Stimulated activated CD4-positive, alpha-beta T cell treated with anti-CD3 and anti-CD28 coated beads, Interleukin-4, amount 100 ng/mL, for 48 hours (primary cell): ENCODE measurements around the gene CALHM1.
"Not testable (repeated sequence)": the region's sequence is repeated elsewhere in the genome, so short reads cannot be mapped to it uniquely, and the experiment has no call there.

Source experiments
- DNase-seq, 2 donors: peaks; one replicate each; pipeline ENCODE4 v3.0.0-alpha.2; 2020; ENCODE audit warnings: low read depth in 2 of 2

CALHM1 gene

DNA sequence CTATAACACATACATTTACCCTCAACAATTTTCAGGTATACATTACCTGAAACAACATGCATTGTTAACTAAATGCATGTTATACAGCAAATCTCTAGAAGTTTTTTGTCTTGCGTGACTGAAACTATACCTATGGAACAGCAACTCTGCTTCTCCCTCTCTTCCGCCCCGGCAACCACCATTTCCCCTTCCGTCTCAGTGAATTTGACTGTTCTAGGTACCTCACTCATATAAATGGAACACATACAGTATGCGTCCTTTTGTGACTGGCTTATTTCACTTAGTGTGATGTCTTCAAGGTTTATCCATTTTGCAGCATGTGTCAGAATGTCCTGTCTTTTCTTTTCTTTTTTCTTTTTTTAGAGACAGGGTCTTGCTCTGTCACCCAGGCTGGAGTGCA is 29.1 kb downstream of the CALHM1 start:
- no peak for DNase-seq

DNA sequence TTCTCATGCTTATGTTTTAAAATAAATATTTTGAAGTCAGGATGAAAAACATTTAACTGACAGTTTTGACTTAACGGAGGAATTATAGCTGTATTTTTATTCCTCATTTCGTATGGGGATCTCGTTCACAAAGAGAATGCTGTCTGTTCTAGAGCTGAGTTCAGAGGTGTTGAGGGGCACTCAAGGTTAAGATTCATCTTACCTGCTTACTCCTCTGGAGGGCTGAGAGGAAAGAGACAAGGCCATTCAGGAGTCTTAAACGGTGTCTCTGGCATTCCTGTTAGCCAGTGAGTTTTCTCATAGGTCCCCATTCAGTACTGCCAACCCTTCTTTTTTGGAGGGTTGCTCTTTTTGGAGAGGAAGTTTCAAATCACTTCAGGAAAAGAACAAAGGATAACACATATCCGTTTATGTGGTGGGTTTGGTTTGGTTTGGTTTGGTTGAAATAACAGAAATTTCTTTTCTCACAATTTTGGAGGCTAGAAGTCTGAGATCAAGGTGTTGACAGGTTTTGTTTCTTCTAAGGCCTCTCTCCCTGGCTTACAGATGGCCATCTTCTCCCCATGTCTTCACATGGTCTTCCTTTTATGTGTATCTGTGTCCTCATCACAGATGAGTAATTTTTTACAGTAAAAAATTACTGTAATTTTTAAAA is 29.6 kb downstream of the CALHM1 start:
- DNase-seq, result no peak

DNA sequence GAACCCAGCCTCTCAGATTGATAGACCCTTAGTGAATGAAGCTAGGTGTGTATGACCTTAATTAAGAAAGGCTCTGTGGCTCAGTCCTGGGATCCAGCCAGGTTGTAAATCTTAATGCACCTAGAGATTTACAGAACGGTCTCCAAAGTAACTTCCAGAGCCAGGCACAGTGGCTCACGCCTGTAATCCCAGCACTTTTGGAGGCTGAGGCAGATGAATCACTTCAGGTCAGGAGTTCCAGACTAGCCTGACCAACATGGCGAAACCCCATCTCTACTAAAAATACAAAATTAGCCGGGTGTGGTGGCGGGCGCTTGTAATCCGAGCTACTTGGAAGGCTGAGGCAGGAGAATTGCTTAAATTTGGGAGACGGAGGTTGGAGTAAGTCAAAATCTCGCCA is 30.8 kb downstream of the CALHM1 start:
- no peak for DNase-seq

DNA sequence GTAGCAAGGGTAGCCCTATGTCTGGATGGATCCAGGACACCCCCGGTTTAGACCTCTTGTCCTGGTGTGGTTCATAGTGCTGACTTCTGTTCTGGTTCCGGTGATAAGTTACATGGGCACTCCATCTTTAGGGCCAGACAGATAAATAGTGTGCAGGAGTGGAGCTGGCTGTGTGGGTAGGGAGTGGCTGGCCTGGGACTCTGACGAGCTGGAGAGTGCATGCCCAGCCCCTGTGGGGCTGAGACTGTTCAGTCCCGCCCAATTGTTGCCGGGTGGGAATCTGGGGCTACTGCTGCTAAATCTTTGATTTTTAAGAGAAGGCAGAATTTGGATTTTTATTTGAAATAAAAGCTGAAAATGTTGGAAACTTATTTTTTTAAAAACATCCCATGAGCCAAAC is 35.0 kb downstream of the CALHM1 start:
- no peak for DNase-seq

DNA sequence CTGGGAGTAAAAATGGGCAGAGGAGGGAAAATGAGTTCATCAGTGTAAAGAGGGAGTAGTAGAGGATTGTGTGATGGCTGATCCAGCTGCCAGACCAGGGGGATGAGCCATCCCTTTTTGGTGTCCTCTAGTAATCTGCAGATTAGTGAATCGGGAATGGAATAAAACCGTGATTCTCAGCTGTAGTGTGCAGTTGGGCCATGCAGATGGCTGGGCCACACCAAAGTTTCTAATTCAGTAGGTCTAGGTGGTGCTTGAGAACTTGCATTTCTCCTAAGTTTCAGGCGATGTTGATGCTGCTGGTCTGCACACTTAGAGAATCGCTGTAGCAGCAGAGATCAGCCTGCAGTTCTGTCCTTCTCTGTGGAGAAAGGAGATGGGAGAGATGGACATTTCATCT is 39.6 kb downstream of the CALHM1 start:
- DNase-seq, result no peak

DNA sequence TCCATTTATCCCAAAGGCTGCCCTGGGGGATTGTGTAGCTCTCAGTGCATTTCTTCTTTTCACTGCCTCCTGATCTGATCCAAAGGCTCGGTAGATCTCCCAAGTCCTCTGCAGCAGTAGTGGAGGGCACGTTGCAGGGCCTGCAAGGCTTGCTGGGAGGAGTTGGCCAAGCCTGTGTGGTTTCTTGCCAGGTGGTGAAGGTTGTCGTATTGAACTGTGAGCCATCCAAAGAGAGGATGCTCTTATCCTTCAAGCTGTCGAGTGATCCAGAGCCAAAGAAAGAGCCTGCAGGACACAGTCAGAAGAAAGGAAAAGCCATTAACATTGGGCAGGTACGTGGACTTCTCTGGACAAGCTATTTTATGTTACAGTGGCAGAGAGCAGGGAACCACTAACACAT is 41.1 kb downstream of the CALHM1 start:
- DNase-seq, result no peak

DNA sequence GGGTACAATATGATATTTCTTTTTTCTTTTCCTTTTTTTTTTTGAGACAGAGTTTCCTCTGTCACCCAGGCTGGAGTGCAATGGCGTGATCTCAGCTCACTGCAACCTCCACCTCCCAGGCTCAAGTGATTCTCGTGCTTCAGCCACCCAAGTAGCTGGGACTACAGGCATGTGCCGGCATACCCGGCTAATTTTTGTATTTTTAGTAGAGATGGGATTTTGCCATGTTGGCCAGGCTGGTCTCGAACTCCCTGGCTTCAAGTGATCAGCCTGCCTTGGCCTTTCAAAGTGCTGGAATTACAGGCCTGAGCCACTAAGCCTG is 41.6 kb downstream of the CALHM1 start:
- DNase-seq, result not testable (repeated sequence)

DNA sequence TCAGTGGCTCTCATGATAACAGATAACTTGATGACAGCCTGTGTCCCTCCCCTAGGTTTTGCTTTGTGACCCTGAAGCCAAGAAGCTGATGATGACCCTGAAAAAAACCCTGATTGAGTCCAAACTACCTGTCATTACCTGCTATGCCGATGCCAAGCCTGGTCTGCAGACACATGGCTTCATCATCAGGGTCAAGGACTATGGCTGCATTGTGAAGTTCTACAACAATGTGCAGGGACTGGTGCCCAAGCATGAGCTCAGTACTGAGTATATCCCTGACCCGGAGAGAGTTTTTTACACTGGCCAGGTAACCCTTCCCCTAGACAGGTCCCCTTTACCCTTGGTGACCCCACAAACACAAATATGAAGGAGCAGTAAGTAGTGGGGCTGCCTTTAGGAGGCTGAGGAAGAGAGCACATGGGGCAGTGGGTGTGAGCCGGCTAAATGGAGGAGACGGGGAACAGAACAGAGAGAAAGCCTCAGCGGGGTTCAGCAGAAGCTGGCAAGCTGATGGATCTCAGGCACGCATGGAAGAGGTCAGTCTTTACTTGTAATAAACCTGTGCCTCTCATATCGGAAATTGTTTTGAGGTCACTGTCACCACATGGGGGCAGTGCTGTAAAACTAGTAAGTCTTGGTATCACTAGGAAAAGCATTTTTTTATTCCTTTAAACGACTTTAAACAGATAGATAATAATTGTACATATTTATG is 42.1 kb downstream of the CALHM1 start:
- DNase-seq, result peak in 1 of 2 donors; percentile 32

DNA sequence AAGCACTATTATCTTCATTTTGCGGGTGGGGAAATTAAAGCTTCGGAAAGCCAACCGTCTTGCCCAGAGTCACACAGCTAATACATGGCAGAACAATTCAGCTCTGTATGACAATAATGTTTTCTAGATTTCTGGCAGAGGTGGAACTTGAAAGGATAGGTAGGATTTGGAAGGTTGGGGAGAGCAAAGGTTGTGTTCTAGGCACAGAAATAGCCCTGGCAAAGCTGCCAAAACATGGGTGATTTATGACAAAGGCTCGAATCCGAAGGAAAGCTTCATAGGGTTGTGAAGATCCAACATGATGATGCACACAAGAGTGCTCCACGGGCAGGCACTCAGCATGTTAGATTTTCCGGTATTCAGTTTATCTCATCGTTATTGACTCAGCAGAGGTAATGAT is 43.1 kb downstream of the CALHM1 start:
- DNase-seq, result no peak

DNA sequence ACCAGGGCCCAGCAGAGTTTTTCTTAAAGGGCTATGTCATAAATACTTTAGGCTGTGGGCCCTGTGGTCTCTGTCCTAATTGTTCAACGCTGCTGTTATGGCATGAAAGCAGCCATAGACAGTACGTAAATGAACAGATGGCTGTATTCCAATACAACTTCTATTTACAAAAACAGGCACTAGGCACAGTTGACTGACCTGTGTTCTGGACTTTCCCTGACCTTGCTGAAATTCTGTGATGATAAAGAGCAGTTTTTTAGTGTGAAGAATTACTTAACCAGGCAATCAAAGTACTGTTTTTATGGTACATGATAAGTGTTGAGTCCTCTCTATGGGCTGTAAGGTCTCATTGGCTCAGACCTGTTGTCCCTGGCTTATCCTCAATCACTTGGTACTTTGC is 45.1 kb downstream of the CALHM1 start:
- no peak for DNase-seq
